Subcutaneous adipose tissue (tissue), 4 donors: ENCODE measurements around the gene PKNOX1. TPM values are rescaled to one million over a fixed set of nuclear protein-coding genes. Genes with fewer than 3 reads are reported as not detected.

ENCODE experiments used
- CTCF ChIP-seq: fragments of 450-650 bp; IDR thresholded peaks from one replicate; pipeline ENCODE4 v1.5.1; 2016; ENCODE audit warnings: low read depth, mild to moderate bottlenecking, control low read depth, antibody characterized with exemption, moderate library complexity
- total RNA-seq, 4 donors: library from RNA; depleted of rRNA; stranded (reverse); fragments of >200 nt; gene quantifications; one replicate each; pipeline ENCODE4 v1.1.0, GENCODE V29; 2016

PKNOX1 gene
- total RNA-seq, 4 donors from 2014 or later = 7.9 to 9.2 (median 8.4) TPM

GRCh38 chr21:42988236-42988965 is 14.0 kb downstream of the PKNOX1 start:
- TF ChIP-seq CTCF = no peak

- TF ChIP-seq CTCF = no peak
Measured at GRCh38 chr21:42989816-42990650, 15.7 kb downstream of the PKNOX1 start.

GRCh38 chr21:42991992-42992740 is 17.8 kb downstream of the PKNOX1 start:
- no peak for TF ChIP-seq CTCF

GRCh38 chr21:42993051-42993712 is 18.8 kb downstream of the PKNOX1 start:
- TF ChIP-seq CTCF = no peak

GRCh38 chr21:42997053-42997452 is 22.7 kb downstream of the PKNOX1 start:
- TF ChIP-seq CTCF = no peak

- TF ChIP-seq CTCF = no peak
Measured at GRCh38 chr21:43001316-43001715, 27.0 kb downstream of the PKNOX1 start.
